Ishikawa (cell line): ENCODE results near the gene C16orf92.

Source experiments
- CEBPB ChIP-seq: IDR thresholded peaks from 2 replicates; pipeline ENCODE4 v1.6.1; 2012
- EP300 ChIP-seq: IDR thresholded peaks from 2 replicates; pipeline ENCODE4 v1.6.1; 2012; ENCODE audit warnings: borderline replicate concordance
- FOXM1 ChIP-seq: IDR thresholded peaks from 2 replicates; pipeline ENCODE4 v1.6.1; 2012; ENCODE audit warnings: low read depth, borderline replicate concordance
- RAD21 ChIP-seq: IDR thresholded peaks from 2 replicates; pipeline ENCODE4 v1.6.1; 2012; ENCODE audit warnings: low read depth
- TAF1 ChIP-seq: IDR thresholded peaks from 2 replicates; pipeline ENCODE4 v1.6.1; 2012; ENCODE audit warnings: low read depth, mild to moderate bottlenecking
- TEAD4 ChIP-seq: IDR thresholded peaks from 2 replicates; pipeline ENCODE4 v1.6.1; 2012
- TF ChIP-seq, protein P1 (sequence below): IDR thresholded peaks from 2 replicates; pipeline ENCODE4 v1.6.1; 2012

- TF ChIP-seq TEAD4: no peak
- TF ChIP-seq TAF1: no peak
- no peak for TF ChIP-seq EP300
- TF ChIP-seq, protein P1, sequence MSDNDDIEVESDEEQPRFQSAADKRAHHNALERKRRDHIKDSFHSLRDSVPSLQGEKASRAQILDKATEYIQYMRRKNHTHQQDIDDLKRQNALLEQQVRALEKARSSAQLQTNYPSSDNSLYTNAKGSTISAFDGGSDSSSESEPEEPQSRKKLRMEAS: no peak
- no peak for TF ChIP-seq CEBPB
- peak; percentile 33; the same call in 1 of the 2 replicates for TF ChIP-seq RAD21
- no peak for TF ChIP-seq FOXM1
These were observed 32.1 kb downstream of the C16orf92 start for GRCh38 chr16:30054959-30055553.
